Neural progenitor cell (in vitro differentiated cells): ENCODE data around the gene KIF3B. TPM values are rescaled to one million over a fixed set of nuclear protein-coding genes. Genes with fewer than 3 reads are reported as not detected.

Source experiments
- DNase-seq: peaks from one replicate; pipeline ENCODE4 v3.0.0-alpha.2; 2016; ENCODE audit warnings: low spot score
- H2AFZ ChIP-seq: fragments of 200-600 bp; sonication (generic); replicated peaks from 2 replicates; pipeline ENCODE4 v1.6.1; 2016; ENCODE audit warnings: antibody characterized with exemption
- H3F3A ChIP-seq: fragments of 200-600 bp; sonication (generic); 2 replicates; pipeline ENCODE4 v1.6.1; 2016; ENCODE audit warnings: antibody characterized with exemption, low read depth
- H3K27ac ChIP-seq: fragments of 200-600 bp; sonication (generic); 2 replicates; pipeline ENCODE4 v1.5.1; 2016; ENCODE audit warnings: mild to moderate bottlenecking
- H3K27me3 ChIP-seq: fragments of 200-600 bp; sonication (generic); 2 replicates; pipeline ENCODE4 v1.6.1; 2016; ENCODE audit warnings: mild to moderate bottlenecking, moderate library complexity
- H3K36me3 ChIP-seq: fragments of 200-600 bp; sonication (generic); 2 replicates; pipeline ENCODE4 v1.5.1; 2016
- H3K4me1 ChIP-seq: fragments of 200-600 bp; sonication (generic); 2 replicates; pipeline ENCODE4 v1.6.1; 2016; ENCODE audit warnings: mixed run types
- H3K4me2 ChIP-seq: fragments of 200-600 bp; sonication (generic); 2 replicates; pipeline ENCODE4 v1.6.1; 2016
- H3K4me3 ChIP-seq: fragments of 200-600 bp; sonication (generic); 2 replicates; pipeline ENCODE4 v1.5.1; 2016
- H3K79me2 ChIP-seq: fragments of 200-600 bp; sonication (generic); 2 replicates; pipeline ENCODE4 v1.6.1; 2016; ENCODE audit warnings: low read depth
- H3K9ac ChIP-seq: fragments of 200-600 bp; sonication (generic); 2 replicates; pipeline ENCODE4 v1.6.1; 2016
- H3K9me3 ChIP-seq: fragments of 200-600 bp; sonication (generic); 2 replicates; pipeline ENCODE4 v1.5.1; 2016; ENCODE audit warnings: low read depth
- H4K20me1 ChIP-seq: fragments of 200-600 bp; sonication (generic); 2 replicates; pipeline ENCODE4 v1.6.1; 2016; ENCODE audit warnings: low read depth
- H3K27ac Mint-ChIP-seq: 3 replicates; pipeline ENCODE4 v1.8.0; 2021; ENCODE audit warnings: mixed read lengths
- H3K27me3 Mint-ChIP-seq: 2 replicates; pipeline ENCODE4 v1.8.0; 2022; ENCODE audit warnings: low read depth, mild to moderate bottlenecking, inconsistent platforms, moderate library complexity, mixed read lengths; ENCODE audit not compliant: insufficient read depth
- H3K36me3 Mint-ChIP-seq: 3 replicates; pipeline ENCODE4 v1.8.0; 2021; ENCODE audit warnings: mixed read lengths
- H3K4me1 Mint-ChIP-seq: 3 replicates; pipeline ENCODE4 v1.8.0; 2021; ENCODE audit warnings: mixed read lengths
- H3K4me3 Mint-ChIP-seq: 3 replicates; pipeline ENCODE4 v1.8.0; 2021; ENCODE audit warnings: mild to moderate bottlenecking, moderate library complexity, mixed read lengths
- H3K9me3 Mint-ChIP-seq: 3 replicates; pipeline ENCODE4 v1.8.0; 2020; ENCODE audit warnings: mixed read lengths
- CTCF ChIP-seq: fragments of 200-600 bp; sonication (generic); IDR thresholded peaks from 2 replicates; pipeline ENCODE4 v1.5.1; 2017; ENCODE audit warnings: antibody characterized with exemption, mild to moderate bottlenecking
- EZH2 ChIP-seq: fragments of 200-600 bp; sonication (generic); IDR thresholded peaks from 2 replicates; pipeline ENCODE4 v1.6.1; 2017; ENCODE audit warnings: antibody characterized with exemption, mild to moderate bottlenecking, moderate library complexity
- EZH2phosphoT487 ChIP-seq: fragments of 200-600 bp; sonication (generic); IDR thresholded peaks from 2 replicates; pipeline ENCODE4 v1.6.1; 2017; ENCODE audit warnings: antibody characterized with exemption
- total RNA-seq: library from RNA; depleted of rRNA; stranded (reverse); fragments of >200 nt; gene quantifications from 2 replicates; pipeline ENCODE4 v1.2.3, GENCODE V29; 2015; ENCODE audit warnings: low replicate concordance

KIF3B gene
- total RNA-seq, 1 donor from 2014 or later = 16.8 TPM

- no peaks in the 10 kb centered on the region for H3K79me2 ChIP-seq
- H3K4me3 ChIP-seq = no peak overlapping the region
- H3K4me1 ChIP-seq = no peaks in the 10 kb centered on the region
- no peaks in the 10 kb centered on the region for H3F3A ChIP-seq
- no peaks in the 10 kb centered on the region for H3K9me3 ChIP-seq
- H2AFZ ChIP-seq = no peak overlapping the region
- Mint-ChIP-seq H3K4me1 (no peaks in the 10 kb centered on the region), H3K36me3 (peaks cover 6% of the 10 kb centered on the region), H3K27ac (no peak overlapping the region), H3K4me3 (no peak overlapping the region), H3K27me3 (peaks cover 2% of the 10 kb centered on the region), H3K9me3 (no peaks in the 10 kb centered on the region)
- no peak overlapping the region for H3K4me2 ChIP-seq
- H3K27ac ChIP-seq = no peak overlapping the region
- DNase-seq = no peak
- H3K36me3 ChIP-seq = no peaks in the 10 kb centered on the region
- TF ChIP-seq CTCF (no peak), EZH2phosphoT487 (no peak), EZH2 (no peak)
- no peaks in the 10 kb centered on the region for H4K20me1 ChIP-seq
- H3K9ac ChIP-seq = no peak overlapping the region
- H3K27me3 ChIP-seq = no peaks in the 10 kb centered on the region
Observed at GRCh38 chr20:32332614-32333013, 55.2 kb downstream of the KIF3B start.

GRCh38 chr20:32333181-32333987 is 55.9 kb downstream of the KIF3B start:
- TF ChIP-seq CTCF (no peak), EZH2phosphoT487 (no peak), EZH2 (no peak)
- no peak overlapping the region for H3K4me2 ChIP-seq
- H3K27ac Mint-ChIP-seq = no peak overlapping the region

GRCh38 chr20:32333988-32334885 is 56.8 kb downstream of the KIF3B start:
- H4K20me1 ChIP-seq = no peaks in the 10 kb centered on the region
- H3K79me2 ChIP-seq = no peaks in the 10 kb centered on the region
- Mint-ChIP-seq H3K9me3 (no peaks in the 10 kb centered on the region), H3K4me3 (no peak overlapping the region), H3K36me3 (peaks cover 6% of the 10 kb centered on the region), H3K4me1 (peaks cover 5% of the 10 kb centered on the region), H3K27ac (peak overlapping the region; percentile 11), H3K27me3 (peaks cover 3% of the 10 kb centered on the region)
- H3K27me3 ChIP-seq = no peaks in the 10 kb centered on the region
- H3K9me3 ChIP-seq = no peaks in the 10 kb centered on the region
- no peaks in the 10 kb centered on the region for H3K36me3 ChIP-seq
- H3K4me2 ChIP-seq = no peak overlapping the region
- no peak overlapping the region for H3K9ac ChIP-seq
- TF ChIP-seq EZH2 = no peak
- no peak for TF ChIP-seq CTCF
- TF ChIP-seq EZH2phosphoT487 = no peak
- no peak overlapping the region for H2AFZ ChIP-seq
- no peak overlapping the region for H3K4me3 ChIP-seq
- no peaks in the 10 kb centered on the region for H3F3A ChIP-seq
- DNase-seq = no peak
- H3K27ac ChIP-seq = no peak overlapping the region
- H3K4me1 ChIP-seq = no peaks in the 10 kb centered on the region

More at GRCh38 chr20:32333181-32333987, 55.9 kb downstream of the KIF3B start:
- Histone ChIP-seq H3K9me3 (no peaks in the 10 kb centered on the region), H3K36me3 (no peaks in the 10 kb centered on the region), H3K79me2 (no peaks in the 10 kb centered on the region), H3F3A (no peaks in the 10 kb centered on the region), H3K4me1 (no peaks in the 10 kb centered on the region), H3K9ac (no peak overlapping the region), H3K4me3 (no peak overlapping the region), H2AFZ (no peak overlapping the region), H3K27ac (no peak overlapping the region), H3K27me3 (no peaks in the 10 kb centered on the region), H4K20me1 (no peaks in the 10 kb centered on the region)
- H3K9me3 Mint-ChIP-seq = no peaks in the 10 kb centered on the region
- no peak for DNase-seq
- no peak overlapping the region for H3K4me3 Mint-ChIP-seq
- no peaks in the 10 kb centered on the region for H3K27me3 Mint-ChIP-seq
- H3K36me3 Mint-ChIP-seq = peaks cover 6% of the 10 kb centered on the region
- no peaks in the 10 kb centered on the region for H3K4me1 Mint-ChIP-seq
